Gastroesophageal sphincter (tissue), 4 donors: ENCODE data around the gene RAI1. TPM values are rescaled to one million over a fixed set of nuclear protein-coding genes. Genes with fewer than 3 reads are reported as not detected.
A peak's percentile ranks its signal among the peaks of the same experiment; 100 is the strongest.

ENCODE experiments used
- ATAC-seq: fragments of 150-250 bp; one replicate; pipeline ENCODE4 v1.9.1; 2016; ENCODE audit warnings: mild to moderate bottlenecking, moderate library complexity
- H3K27ac ChIP-seq, 4 donors: fragments of 200-600 bp; sonication (generic) in 3 of 4; 1 replicate in 3 of 4; 2 replicates in 1 of 4; pipeline ENCODE4 v1.5.1; 2016 to 2019
- H3K27me3 ChIP-seq: fragments of 200-600 bp; sonication (generic); one replicate; pipeline ENCODE4 v1.5.1; 2019
- H3K36me3 ChIP-seq, 2 donors: fragments of 200-600 bp; sonication (generic); one replicate each; pipeline ENCODE4 v1.5.1; 2019; ENCODE audit warnings: control low read depth in 1 of 2
- H3K4me1 ChIP-seq, 3 donors: fragments of 200-600 bp; sonication (generic); 1 replicate in 2 of 3; 2 replicates in 1 of 3; pipeline ENCODE4 v1.5.1; 2016 to 2019; ENCODE audit warnings: control low read depth in 2 of 3
- H3K4me3 ChIP-seq, 2 donors: fragments of 200-600 bp; sonication (generic); one replicate each; pipeline ENCODE4 v1.5.1; 2019; ENCODE audit warnings: mild to moderate bottlenecking in 1 of 2, moderate library complexity in 1 of 2
- H3K9me3 ChIP-seq, 3 donors: fragments of 200-600 bp; sonication (generic); one replicate each; pipeline ENCODE4 v1.5.1; 2017 to 2019; ENCODE audit warnings: control low read depth in 2 of 3
- CTCF ChIP-seq, 4 experiments: fragments of 200-600 bp in 2 of 4; fragments of 450-650 bp in 2 of 4; sonication (generic) in 1 of 4; IDR thresholded peaks; one replicate each; pipeline ENCODE4 v1.5.1; 2017 to 2019; ENCODE audit warnings: antibody characterized with exemption in 4 of 4, mild to moderate bottlenecking in 2 of 4, moderate library complexity in 2 of 4
- EP300 ChIP-seq: sonication (generic); formaldehyde crosslinking; IDR thresholded peaks from one replicate; pipeline ENCODE4 v1.6.1; 2017; ENCODE audit warnings: antibody characterized with exemption, mild to moderate bottlenecking
- POLR2A ChIP-seq, 2 donors: fragments of 450-650 bp; IDR thresholded peaks; one replicate each; pipeline ENCODE4 v1.6.1; 2017; ENCODE audit warnings: antibody characterized with exemption in 2 of 2, mild to moderate bottlenecking in 2 of 2, moderate library complexity in 1 of 2
- POLR2AphosphoS5 ChIP-seq: sonication (generic); formaldehyde crosslinking; IDR thresholded peaks from one replicate; pipeline ENCODE4 v1.6.1; 2017; ENCODE audit warnings: antibody characterized with exemption
- WGBS, 2 donors: methylation state at CpG; one replicate each; pipeline ENCODE4 v1.1.5; 2018; ENCODE audit warnings: low coverage in 1 of 2; 5-methylcytosine and 5-hydroxymethylcytosine counted together
- total RNA-seq, 4 donors: library from RNA; depleted of rRNA; stranded (reverse); fragments of >200 nt; gene quantifications; one replicate each; pipeline ENCODE4 v1.1.0, GENCODE V29; 2016

Gene RAI1
- total RNA-seq, 4 donors from 2014 or later, result 15.9 to 39.7 (median 28.3) TPM

- WGBS, 2 donors, result 40 to 100% methylated on average over 1 of the region's 14 CpGs
- peak overlapping the region in 3 of 4 donors; percentile 5 to 52 (median 48) for H3K27ac ChIP-seq
- H3K27me3 ChIP-seq, result no peaks in the 10 kb centered on the region
- no peaks in the 10 kb centered on the region for H3K9me3 ChIP-seq
- H3K4me3 ChIP-seq, result no peak overlapping the region
- H3K4me1 ChIP-seq, result peaks cover 0 to 62% (median 5%) of the 10 kb centered on the region in 3 donors
- no peak for ATAC-seq
- TF ChIP-seq CTCF (IDR thresholded peaks at IDR 0.05) (no peak), EP300 (no peak), POLR2A (IDR thresholded peaks at IDR 0.05) (no peak), POLR2AphosphoS5 (no peak)
- peaks cover 0 to 11% of the 10 kb centered on the region in 2 donors for H3K36me3 ChIP-seq
Measured at GRCh38 chr17:17730250-17730935, 49.1 kb downstream of the RAI1 start.

DNA sequence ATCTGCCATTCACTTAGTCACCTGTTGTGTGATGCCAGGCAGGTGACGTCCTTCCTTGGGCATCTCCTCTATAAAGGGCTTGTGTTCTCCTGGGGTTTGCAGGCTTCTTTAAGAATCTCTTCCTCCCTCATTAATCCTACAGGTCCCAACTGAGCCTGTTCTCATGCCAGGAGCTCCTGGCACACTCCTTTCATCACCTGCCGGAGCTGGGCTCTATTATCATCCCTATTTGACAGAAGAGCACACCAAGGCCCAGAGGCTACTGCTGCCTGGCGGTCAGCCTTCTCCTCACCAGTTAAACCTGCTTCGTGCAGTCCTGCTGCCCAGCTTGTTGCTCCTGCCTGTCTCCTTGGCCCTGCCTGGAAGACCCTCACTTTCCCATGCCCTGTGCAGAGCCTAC lies 51.2 kb downstream of the RAI1 start:
- WGBS, 2 donors, result no CpG with 5 or more reads among the region's 4 CpGs
- Histone ChIP-seq H3K4me1 (peaks cover 0 to 63% (median 7%) of the 10 kb centered on the region in 3 donors), H3K27ac (peak overlapping the region in 2 of 4 donors; percentile 48 to 52), H3K9me3 (no peaks in the 10 kb centered on the region), H3K4me3 (no peak overlapping the region), H3K36me3 (peaks cover 0 to 11% of the 10 kb centered on the region in 2 donors), H3K27me3 (no peaks in the 10 kb centered on the region)
- ATAC-seq, result no peak
- TF ChIP-seq POLR2A (IDR thresholded peaks at IDR 0.05) (no peak), CTCF (IDR thresholded peaks at IDR 0.05) (no peak), POLR2AphosphoS5 (no peak), EP300 (no peak)

- H3K27ac ChIP-seq, result peak overlapping the region in 3 of 4 donors; percentile 22 to 52 (median 48)
- H3K9me3 ChIP-seq, result no peaks in the 10 kb centered on the region
- H3K4me3 ChIP-seq, result no peak overlapping the region
- H3K27me3 ChIP-seq, result no peaks in the 10 kb centered on the region
- H3K36me3 ChIP-seq, result peaks cover 0 to 11% of the 10 kb centered on the region in 2 donors
- 75 to 78% methylated on average over 3 to 5 of the region's 9 CpGs for WGBS, 2 donors
- TF ChIP-seq POLR2A (IDR thresholded peaks at IDR 0.05) (no peak), EP300 (no peak), CTCF (IDR thresholded peaks at IDR 0.05) (no peak), POLR2AphosphoS5 (no peak)
- peaks cover 0 to 69% (median 14%) of the 10 kb centered on the region in 3 donors for H3K4me1 ChIP-seq
- no peak for ATAC-seq
Measured at GRCh38 chr17:17732892-17733670, 51.8 kb downstream of the RAI1 start.

DNA sequence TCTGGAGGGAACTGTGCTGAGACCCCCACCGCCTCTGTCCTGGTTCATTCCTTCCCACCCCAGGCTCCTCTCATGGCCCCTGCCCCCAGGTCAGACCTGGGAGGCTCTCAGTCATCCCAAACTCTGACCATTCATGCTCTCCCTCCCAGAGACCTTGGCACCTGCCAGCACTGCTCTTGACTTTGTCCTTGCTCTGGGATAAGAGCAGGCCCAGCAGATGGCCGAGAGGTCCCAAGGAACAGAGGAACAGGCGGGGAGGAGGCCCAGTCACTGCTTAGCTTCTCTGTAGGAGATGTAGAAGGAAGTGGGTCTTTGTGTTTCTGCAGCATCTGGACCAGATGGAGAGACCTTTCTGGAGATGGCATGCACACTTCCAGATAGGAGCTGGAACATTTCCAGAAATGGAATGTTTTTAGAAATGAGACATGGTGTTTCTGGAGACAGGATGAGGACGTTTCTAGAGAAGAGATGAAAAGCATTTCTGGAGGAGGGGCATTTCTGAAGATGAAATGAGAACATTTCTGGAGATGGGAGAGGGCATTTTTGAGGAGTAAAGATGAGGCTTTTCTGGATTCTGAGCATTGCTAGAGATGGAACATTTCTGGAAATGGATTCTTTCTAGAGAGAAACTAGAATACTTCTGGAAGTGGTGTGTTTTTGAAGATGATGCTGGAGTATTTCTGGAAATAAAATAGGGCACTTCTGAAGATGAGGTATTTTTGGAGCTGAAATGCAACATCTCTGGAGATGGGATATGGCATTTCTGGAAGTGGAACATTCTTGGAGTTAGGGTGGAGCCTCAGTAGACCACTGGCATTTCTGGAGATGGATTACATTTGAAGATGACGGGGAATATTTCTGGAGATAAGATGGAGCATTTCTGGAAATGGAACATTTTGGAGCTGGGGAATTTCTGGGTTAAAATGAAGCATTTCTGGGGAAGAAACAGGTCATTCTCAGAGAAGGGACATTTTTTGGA lies 55.2 kb downstream of the RAI1 start:
- Histone ChIP-seq H3K36me3 (peaks cover 0 to 11% of the 10 kb centered on the region in 2 donors), H3K27ac (no peak overlapping the region), H3K27me3 (no peaks in the 10 kb centered on the region), H3K4me3 (no peak overlapping the region), H3K4me1 (peaks cover 3 to 79% (median 46%) of the 10 kb centered on the region in 3 donors), H3K9me3 (no peaks in the 10 kb centered on the region)
- ATAC-seq, result no peak
- WGBS, 2 donors, result 53 to 57% methylated on average over 3 of the region's 5 CpGs
- TF ChIP-seq EP300, result no peak
- no peak for TF ChIP-seq CTCF (IDR thresholded peaks at IDR 0.05)
